ENCODE data around the gene TREX2.

GRCh38 chrX:153456161-153456560 is 10.3 kb upstream of the TREX2 start:
- TF ChIP-seq EZH2 (IDR thresholded peaks at IDR 0.05; ENCODE audit: low read depth, unreplicated experiment) = no peak
- TF ChIP-seq CTCF (conservative IDR thresholded peaks at IDR 0.05; ENCODE audit: low read depth in 2 of 2) = no peak
- TF ChIP-seq REST (IDR thresholded peaks at IDR 0.05; ENCODE audit: unreplicated experiment) = no peak
- no peak for TF ChIP-seq EZH2phosphoT487 (IDR thresholded peaks at IDR 0.05; ENCODE audit: unreplicated experiment)
- no peak for TF ChIP-seq ZNF462 (CRISPR knock-in tag; IDR thresholded peaks at IDR 0.05)
- no peak for TF ChIP-seq ETS1 (IDR thresholded peaks at IDR 0.05)
- no peak for TF ChIP-seq POLR2AphosphoS5 (IDR thresholded peaks at IDR 0.05; ENCODE audit: low read depth)
- TF ChIP-seq ZNF331 (CRISPR knock-in tag; IDR thresholded peaks at IDR 0.05; ENCODE audit: low read depth) = no peak
- no peak for TF ChIP-seq JUNB (IDR thresholded peaks at IDR 0.05; ENCODE audit: unreplicated experiment)

Measured in GM23338 (cell line).